BLaER1 (cell line): ENCODE data around the gene EXOC2.

Experiments
- H3K27ac ChIP-seq: shearing (Covaris generic); formaldehyde crosslinking; 2 replicates; pipeline ENCODE4 v1.8.1; 2022
- H3K27me3 ChIP-seq: shearing (Covaris generic); formaldehyde crosslinking; 2 replicates; pipeline ENCODE4 v1.8.1; 2022
- H3K36me3 ChIP-seq: shearing (Covaris generic); formaldehyde crosslinking; 2 replicates; pipeline ENCODE4 v1.8.1; 2022
- H3K4me1 ChIP-seq: shearing (Covaris generic); formaldehyde crosslinking; 2 replicates; pipeline ENCODE4 v1.8.1; 2022
- H3K4me2 ChIP-seq: shearing (Covaris generic); formaldehyde crosslinking; 2 replicates; pipeline ENCODE4 v1.8.1; 2022
- H3K4me3 ChIP-seq: shearing (Covaris generic); formaldehyde crosslinking; 2 replicates; pipeline ENCODE4 v1.8.1; 2022
- H3K9ac ChIP-seq: shearing (Covaris generic); formaldehyde crosslinking; 2 replicates; pipeline ENCODE4 v1.8.1; 2022
- H3K9me3 ChIP-seq: shearing (Covaris generic); formaldehyde crosslinking; 2 replicates; pipeline ENCODE4 v1.8.1; 2022
- H4K20me1 ChIP-seq: shearing (Covaris generic); formaldehyde crosslinking; 2 replicates; pipeline ENCODE4 v1.8.1; 2022
- Cebpa-rat ChIP-seq: shearing (Covaris generic); IDR thresholded peaks from 2 replicates; pipeline ENCODE4 v1.8.1; 2022

Gene EXOC2

GRCh38 chr6:722608-723007 is 29.7 kb upstream of the EXOC2 start:
- peaks cover 14% of the 10 kb centered on the region for H3K4me1 ChIP-seq
- no peak overlapping the region for H3K4me3 ChIP-seq
- no peak overlapping the region for H3K9ac ChIP-seq
- no peak overlapping the region for H3K27ac ChIP-seq
- no peaks in the 10 kb centered on the region for H3K36me3 ChIP-seq
- TF ChIP-seq Cebpa-rat: no peak
- H3K9me3 ChIP-seq: no peaks in the 10 kb centered on the region
- no peaks in the 10 kb centered on the region for H3K27me3 ChIP-seq
- H3K4me2 ChIP-seq: peak overlapping the region; percentile 57
- no peaks in the 10 kb centered on the region for H4K20me1 ChIP-seq

GRCh38 chr6:722077-722524 is 29.2 kb upstream of the EXOC2 start:
- H3K9me3 ChIP-seq: no peaks in the 10 kb centered on the region
- H3K4me3 ChIP-seq: no peak overlapping the region
- H3K27me3 ChIP-seq: no peaks in the 10 kb centered on the region
- H3K36me3 ChIP-seq: no peaks in the 10 kb centered on the region
- no peak for TF ChIP-seq Cebpa-rat
- H3K27ac ChIP-seq: no peak overlapping the region
- H4K20me1 ChIP-seq: no peaks in the 10 kb centered on the region
- H3K4me2 ChIP-seq: peak overlapping the region; percentile 57
- H3K9ac ChIP-seq: no peak overlapping the region
- H3K4me1 ChIP-seq: peaks cover 14% of the 10 kb centered on the region

GRCh38 chr6:718345-718744 is 25.4 kb upstream of the EXOC2 start:
- H4K20me1 ChIP-seq: no peaks in the 10 kb centered on the region
- no peak for TF ChIP-seq Cebpa-rat
- H3K4me2 ChIP-seq: no peak overlapping the region
- H3K27ac ChIP-seq: no peak overlapping the region
- no peak overlapping the region for H3K9ac ChIP-seq
- peaks cover 14% of the 10 kb centered on the region for H3K4me1 ChIP-seq
- no peak overlapping the region for H3K4me3 ChIP-seq
- H3K9me3 ChIP-seq: no peaks in the 10 kb centered on the region
- no peaks in the 10 kb centered on the region for H3K36me3 ChIP-seq
- H3K27me3 ChIP-seq: no peaks in the 10 kb centered on the region

- no peak overlapping the region for H3K9ac ChIP-seq
- no peak overlapping the region for H3K27ac ChIP-seq
- H3K4me3 ChIP-seq: no peak overlapping the region
- H3K36me3 ChIP-seq: no peaks in the 10 kb centered on the region
- TF ChIP-seq Cebpa-rat: no peak
- no peaks in the 10 kb centered on the region for H3K27me3 ChIP-seq
- H3K9me3 ChIP-seq: no peaks in the 10 kb centered on the region
- H4K20me1 ChIP-seq: no peaks in the 10 kb centered on the region
- no peak overlapping the region for H3K4me2 ChIP-seq
- H3K4me1 ChIP-seq: peaks cover 3% of the 10 kb centered on the region
Measured at GRCh38 chr6:717135-717534, 24.2 kb upstream of the EXOC2 start.

GRCh38 chr6:715709-716491 is 23.0 kb upstream of the EXOC2 start:
- peaks cover 6% of the 10 kb centered on the region for H3K4me1 ChIP-seq
- H3K4me3 ChIP-seq: no peak overlapping the region
- no peaks in the 10 kb centered on the region for H4K20me1 ChIP-seq
- H3K27me3 ChIP-seq: no peaks in the 10 kb centered on the region
- H3K36me3 ChIP-seq: no peaks in the 10 kb centered on the region
- no peak overlapping the region for H3K27ac ChIP-seq
- H3K4me2 ChIP-seq: no peak overlapping the region
- no peaks in the 10 kb centered on the region for H3K9me3 ChIP-seq
- H3K9ac ChIP-seq: no peak overlapping the region
- no peak; the same call in 1 of the 2 replicates for TF ChIP-seq Cebpa-rat

GRCh38 chr6:714100-714499 is 21.2 kb upstream of the EXOC2 start:
- Histone ChIP-seq H3K27me3 (no peaks in the 10 kb centered on the region), H3K4me1 (peaks cover 12% of the 10 kb centered on the region), H3K9me3 (no peaks in the 10 kb centered on the region), H4K20me1 (no peaks in the 10 kb centered on the region), H3K4me3 (no peak overlapping the region), H3K4me2 (no peak overlapping the region), H3K27ac (no peak overlapping the region), H3K9ac (no peak overlapping the region), H3K36me3 (no peaks in the 10 kb centered on the region)
- no peak for TF ChIP-seq Cebpa-rat

- TF ChIP-seq Cebpa-rat: no peak
- Histone ChIP-seq H3K4me3 (no peak overlapping the region), H3K4me1 (peaks cover 12% of the 10 kb centered on the region)
Measured at GRCh38 chr6:713351-713750, 20.4 kb upstream of the EXOC2 start.

GRCh38 chr6:712805-713204 is 19.9 kb upstream of the EXOC2 start:
- no peak for TF ChIP-seq Cebpa-rat
- H3K4me2 ChIP-seq: no peak overlapping the region
- no peaks in the 10 kb centered on the region for H4K20me1 ChIP-seq
- H3K4me3 ChIP-seq: no peak overlapping the region
- H3K36me3 ChIP-seq: no peaks in the 10 kb centered on the region
- no peaks in the 10 kb centered on the region for H3K9me3 ChIP-seq
- no peaks in the 10 kb centered on the region for H3K27me3 ChIP-seq
- no peak overlapping the region for H3K9ac ChIP-seq
- no peak overlapping the region for H3K27ac ChIP-seq
- H3K4me1 ChIP-seq: peaks cover 12% of the 10 kb centered on the region

More at GRCh38 chr6:713351-713750, 20.4 kb upstream of the EXOC2 start:
- H3K9ac ChIP-seq: no peak overlapping the region
- no peak overlapping the region for H3K27ac ChIP-seq
- H3K36me3 ChIP-seq: no peaks in the 10 kb centered on the region
- H3K27me3 ChIP-seq: no peaks in the 10 kb centered on the region
- no peaks in the 10 kb centered on the region for H4K20me1 ChIP-seq
- no peak overlapping the region for H3K4me2 ChIP-seq
- H3K9me3 ChIP-seq: no peaks in the 10 kb centered on the region

GRCh38 chr6:711925-712324 is 19.0 kb upstream of the EXOC2 start:
- TF ChIP-seq Cebpa-rat: no peak
- peak overlapping the region; percentile 96 for H3K4me2 ChIP-seq
- H3K9ac ChIP-seq: peak overlapping the region; percentile 83; the same call in 1 of the 2 replicates
- no peaks in the 10 kb centered on the region for H3K27me3 ChIP-seq
- H3K27ac ChIP-seq: peak overlapping the region; percentile 82; the same call in 1 of the 2 replicates
- no peaks in the 10 kb centered on the region for H3K36me3 ChIP-seq
- no peaks in the 10 kb centered on the region for H3K9me3 ChIP-seq
- no peaks in the 10 kb centered on the region for H4K20me1 ChIP-seq
- H3K4me1 ChIP-seq: peaks cover 12% of the 10 kb centered on the region
- H3K4me3 ChIP-seq: peak overlapping the region; percentile 75
